K562 (cell line): ENCODE measurements around the gene MZB1. TPM values are rescaled to one million over a fixed set of nuclear protein-coding genes. Genes with fewer than 3 reads are reported as not detected.
A peak's percentile ranks its signal among the peaks of the same experiment; 100 is the strongest.

Experiments used
- DPF2 ChIP-seq: fragments of 450-650 bp; IDR thresholded peaks from 2 replicates; pipeline ENCODE4 v1.6.1; 2016
- FOXP4 ChIP-seq: sonication (generic); formaldehyde crosslinking; IDR thresholded peaks from 2 replicates; pipeline ENCODE4 v1.8.0; 2022; ENCODE audit warnings: mild to moderate bottlenecking, missing genetic modification reagents, borderline replicate concordance
- HOMEZ ChIP-seq: fragments of 250-450 bp; sonication (Bioruptor Pico); IDR thresholded peaks from 2 replicates; pipeline ENCODE4 v1.4.0; 2020; ENCODE audit warnings: mild to moderate bottlenecking, moderate library complexity
- MAFK ChIP-seq: IDR thresholded peaks from 2 replicates; pipeline ENCODE4 v1.6.1; 2011; ENCODE audit warnings: low read length, improper control_type of control experiment
- NFATC3 ChIP-seq: fragments of 450-650 bp; IDR thresholded peaks from 2 replicates; pipeline ENCODE4 v1.6.1; 2017; ENCODE audit warnings: mild to moderate bottlenecking
- SMARCE1 ChIP-seq: fragments of 450-650 bp; IDR thresholded peaks from 2 replicates; pipeline ENCODE4 v1.7.1; 2016; ENCODE audit warnings: mild to moderate bottlenecking
- TCF7 ChIP-seq: sonication (generic); IDR thresholded peaks from 2 replicates; pipeline ENCODE4 v1.6.1; 2016; ENCODE audit warnings: antibody characterized with exemption, borderline replicate concordance
- ZBTB40 ChIP-seq, 2 experiments: fragments of 450-650 bp in 1 of 2; sonication (generic) in 1 of 2; formaldehyde crosslinking in 1 of 2; IDR thresholded peaks; 2 replicates each; pipeline versions ENCODE4 v1.7.1 to v1.9.0; 2016 to 2022; ENCODE audit warnings: inconsistent platforms in 1 of 2, mild to moderate bottlenecking in 1 of 2, missing genetic modification reagents in 1 of 2
- ZBTB9 ChIP-seq: fragments of 450-650 bp; formaldehyde crosslinking; IDR thresholded peaks from 2 replicates; pipeline ENCODE4 v1.4.0; 2020; ENCODE audit warnings: mild to moderate bottlenecking, moderate library complexity
- ZNF639 ChIP-seq, 2 experiments: fragments of 200-800 bp in 1 of 2; sonication (Bioruptor generic) in 1 of 2; sonication (generic) in 1 of 2; formaldehyde crosslinking in 1 of 2; IDR thresholded peaks in 1 of 2; conservative IDR thresholded peaks in 1 of 2; 2 replicates each; pipeline versions ENCODE4 v1.5.0 to v1.6.1; 2016 to 2020; ENCODE audit warnings: missing compliant biosample characterization in 1 of 2, missing genetic modification characterization in 1 of 2, missing genetic modification reagents in 1 of 2
- polyA plus RNA-seq, 8 experiments: library from polyadenylated mRNA; depleted of rRNA in 4 of 8; stranded (reverse) in 5 of 8; unstranded in 3 of 8; fragments of >200 nt; fragmentation: Nextera tagmentation in 2 of 8; fragmentation: Illumina TruSeq in 1 of 8; extraction: Ambion mirVana in 2 of 8; extraction: Trizol in 1 of 8; gene quantifications; 2 replicates each; pipeline versions ENCODE4 v1.2.1 to v1.2.3, GENCODE V29; 2011 to 2014; ENCODE audit warnings: inconsistent platforms in 1 of 8, missing spikeins in 1 of 8
- total RNA-seq, 7 experiments: library from RNA; depleted of rRNA in 6 of 7; stranded (reverse); fragments of >200 nt in 6 of 7; fragmentation: Illumina TruSeq in 2 of 7; extraction: Trizol in 2 of 7; gene quantifications; 2 replicates each; pipeline versions ENCODE4 v1.2.1 to v1.2.3, GENCODE V29; 2011 to 2021; ENCODE audit warnings: low replicate concordance in 1 of 7

MZB1 gene
- total and polyA plus RNA-seq, 9 of the 15 experiments (the other 6 are each of a cell fraction or from before 2014, with no cell fraction given) = 0.13 to 0.31 TPM; not detected in 7

GRCh38 chr5:139341689-139342422 lies 47.9 kb downstream of the MZB1 start, which contains the start of gene PAIP2 (continued):
- TF ChIP-seq ZNF639 (CRISPR knock-in tag; conservative IDR thresholded peaks at IDR 0.05 in 1 of 2, IDR thresholded peaks at IDR 0.05 in 1 of 2) (peak in 1 of 2 experiments; percentile 45; a peak in 1 of 4 replicates), HOMEZ (CRISPR knock-in tag) (no peak), ZBTB40 (IDR thresholded peaks at IDR 0.05) (peak; percentile 92), ZBTB40 (CRISPR knock-in tag; IDR thresholded peaks at IDR 0.05) (no peak), DPF2 (peak; percentile 58; the same call in 1 of the 2 replicates), MAFK (peak; percentile 32; the same call in 1 of the 2 replicates), SMARCE1 (no peak), NFATC3 (no peak), TCF7 (no peak), ZBTB9 (CRISPR knock-in tag) (no peak), FOXP4 (CRISPR knock-in tag) (peak; percentile 89; the same call in 1 of the 2 replicates)
